HEK293T (cell line): ENCODE data around the gene VCP.
A peak's percentile ranks its signal among the peaks of the same experiment; 100 is the strongest.

Source experiments
- CTCF ChIA-PET: fragments of 350-600 bp; formaldehyde crosslinking; extraction: SDS; loops from one replicate; lab custom pipeline; 2021; ENCODE audit warnings: antibody characterized with exemption, inconsistent platforms; lab: Yijun Ruan, JAX
- POLR2A ChIA-PET: fragments of 350-600 bp; formaldehyde crosslinking; extraction: SDS; loops from one replicate; lab custom pipeline; 2020; ENCODE audit warnings: antibody characterized with exemption, inconsistent platforms; lab: Yijun Ruan, JAX
- DNase-seq: peaks from one replicate; pipeline ENCODE4 v3.0.0; 2012; ENCODE audit warnings: mixed read lengths; ENCODE audit errors: extremely low spot score
- ARNT ChIP-seq: fragments of 450-650 bp; IDR thresholded peaks from 2 replicates; pipeline ENCODE4 v1.6.1; 2017; ENCODE audit warnings: mild to moderate bottlenecking
- BHLHE40 ChIP-seq: fragments of 450-650 bp; IDR thresholded peaks from 2 replicates; pipeline ENCODE4 v1.6.1; 2016; ENCODE audit warnings: mild to moderate bottlenecking, moderate library complexity, borderline replicate concordance
- CTBP1 ChIP-seq: fragments of 450-650 bp; IDR thresholded peaks from 2 replicates; pipeline ENCODE4 v1.6.1; 2016; ENCODE audit warnings: borderline replicate concordance
- ELF4 ChIP-seq: fragments of 450-650 bp; IDR thresholded peaks from 2 replicates; pipeline ENCODE4 v1.6.1; 2017; ENCODE audit warnings: antibody characterized with exemption
- FOXA1 ChIP-seq: fragments of 450-650 bp; IDR thresholded peaks from 2 replicates; pipeline ENCODE4 v1.6.1; 2016; ENCODE audit warnings: mild to moderate bottlenecking
- FOXK2 ChIP-seq: fragments of 450-650 bp; IDR thresholded peaks from 2 replicates; pipeline ENCODE4 v1.6.1; 2016; ENCODE audit warnings: mild to moderate bottlenecking
- FOXM1 ChIP-seq: fragments of 450-650 bp; IDR thresholded peaks from 2 replicates; pipeline ENCODE4 v1.6.1; 2017; ENCODE audit warnings: mild to moderate bottlenecking, borderline replicate concordance
- HDGF ChIP-seq: fragments of 450-650 bp; IDR thresholded peaks from 2 replicates; pipeline ENCODE4 v1.6.1; 2017; ENCODE audit warnings: antibody characterized with exemption, borderline replicate concordance
- L3MBTL2 ChIP-seq: fragments of 450-650 bp; conservative IDR thresholded peaks from 2 replicates; pipeline ENCODE4 v1.6.1; 2016; ENCODE audit warnings: mild to moderate bottlenecking
- LEF1 ChIP-seq: fragments of 450-650 bp; IDR thresholded peaks from 2 replicates; pipeline ENCODE4 v1.6.1; 2017; ENCODE audit warnings: mild to moderate bottlenecking, borderline replicate concordance
- NFRKB ChIP-seq: fragments of 450-650 bp; IDR thresholded peaks from 2 replicates; pipeline ENCODE4 v1.6.1; 2016; ENCODE audit warnings: mild to moderate bottlenecking, moderate library complexity
- PKNOX1 ChIP-seq: fragments of 450-650 bp; IDR thresholded peaks from 2 replicates; pipeline ENCODE4 v1.6.1; 2016
- SP1 ChIP-seq: fragments of 450-650 bp; IDR thresholded peaks from 2 replicates; pipeline ENCODE4 v1.6.1; 2017
- SUZ12 ChIP-seq: fragments of 450-650 bp; IDR thresholded peaks from 2 replicates; pipeline ENCODE4 v1.6.1; 2016; ENCODE audit warnings: mild to moderate bottlenecking
- TARDBP ChIP-seq: fragments of 450-650 bp; IDR thresholded peaks from 2 replicates; pipeline ENCODE4 v1.6.1; 2016
- ZNF384 ChIP-seq: fragments of 450-650 bp; IDR thresholded peaks from 2 replicates; pipeline ENCODE4 v1.6.1; 2016

The VCP gene

DNA sequence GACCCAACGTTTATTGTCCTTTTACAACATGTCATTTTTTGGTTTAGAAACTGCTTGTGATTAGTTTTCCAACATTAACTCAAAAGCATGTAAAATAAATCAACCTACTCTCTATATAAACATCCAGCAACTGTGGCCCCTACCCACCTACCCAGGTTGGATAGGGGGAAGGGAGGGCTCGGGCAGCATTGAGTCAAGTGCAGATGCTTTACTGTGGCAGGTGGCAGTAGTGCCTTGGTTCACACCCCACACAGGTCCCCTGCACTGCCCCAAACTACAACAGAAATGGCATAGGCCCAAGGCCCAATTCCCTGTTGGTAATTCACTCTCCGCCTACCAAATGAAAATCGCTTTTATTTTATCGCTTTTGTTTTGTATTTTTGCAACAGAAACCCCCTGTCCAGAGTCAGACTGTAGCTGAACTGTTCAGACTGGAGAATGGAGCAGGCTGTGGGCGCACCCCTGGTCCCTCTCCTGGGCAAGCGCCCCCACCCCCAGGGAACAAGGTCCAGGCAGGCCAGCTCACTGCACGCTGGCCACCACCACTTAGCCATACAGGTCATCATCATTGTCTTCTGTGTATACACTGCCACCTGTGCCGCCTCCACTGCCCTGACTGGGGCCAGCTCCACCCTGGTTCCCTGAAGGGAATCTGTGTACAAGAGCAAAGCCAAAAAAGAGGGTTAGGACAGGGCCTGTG, 15.7 kb downstream of the VCP start:
- ChIA-PET CTCF (no interaction called here), POLR2A (interaction anchor here (1.6 kb wide), 1 partner anchor 15 kb away, joined by 6 read pairs; the partner anchor contains the start of gene VCP)

GRCh38 chr9:35054871-35055644, 17.4 kb downstream of the VCP start:
- ChIA-PET POLR2A (no interaction called here), CTCF (no interaction called here)
- TF ChIP-seq SP1 (no peak), PKNOX1 (no peak), SUZ12 (no peak), BHLHE40 (no peak), NFRKB (no peak), CTBP1 (no peak), LEF1 (no peak), ELF4 (no peak), TARDBP (no peak), FOXA1 (no peak), L3MBTL2 (no peak)
- no peak for DNase-seq

More for the DNA sequence above, 15.7 kb downstream of the VCP start:
- TF ChIP-seq TARDBP (no peak), SUZ12 (no peak)
- no peak for DNase-seq

GRCh38 chr9:35054185-35054835, 18.1 kb downstream of the VCP start:
- TF ChIP-seq FOXM1 = no peak
- TF ChIP-seq ELF4 = no peak
- no peak for TF ChIP-seq SUZ12
- TF ChIP-seq L3MBTL2 = no peak
- TF ChIP-seq PKNOX1 = no peak
- TF ChIP-seq FOXA1 = no peak
- TF ChIP-seq ARNT = no peak
- no peak for TF ChIP-seq LEF1
- TF ChIP-seq NFRKB = no peak
- no peak for TF ChIP-seq ZNF384
- TF ChIP-seq FOXK2 = no peak
- TF ChIP-seq CTBP1 = no peak
- TF ChIP-seq BHLHE40 = no peak
- no peak for TF ChIP-seq HDGF
- no peak for TF ChIP-seq SP1
- TF ChIP-seq TARDBP = no peak
- CTCF ChIA-PET = no interaction called here
- no peak for DNase-seq
- POLR2A ChIA-PET = no interaction called here

- ChIA-PET CTCF (interaction anchor here (0.7 to 1.6 kb wide), 9 partner anchors 9 to 438 kb away, joined by 3 to 7 read pairs (median 5); no protein-coding TSS in a partner anchor), POLR2A (interaction anchor here (0.8 to 1.6 kb wide), 4 partner anchors 20 to 62 kb away, joined by 3 to 4 read pairs (median 4); partner anchors contain the start of genes DNAJB5 and FANCG)
- TF ChIP-seq ARNT (no peak), CTBP1 (no peak), LEF1 (no peak), HDGF (no peak), BHLHE40 (no peak), ELF4 (no peak), FOXA1 (no peak), SUZ12 (no peak)
- peak; percentile 61 for DNase-seq
Observed at GRCh38 chr9:35051069-35051967, 21.1 kb downstream of the VCP start.

DNA sequence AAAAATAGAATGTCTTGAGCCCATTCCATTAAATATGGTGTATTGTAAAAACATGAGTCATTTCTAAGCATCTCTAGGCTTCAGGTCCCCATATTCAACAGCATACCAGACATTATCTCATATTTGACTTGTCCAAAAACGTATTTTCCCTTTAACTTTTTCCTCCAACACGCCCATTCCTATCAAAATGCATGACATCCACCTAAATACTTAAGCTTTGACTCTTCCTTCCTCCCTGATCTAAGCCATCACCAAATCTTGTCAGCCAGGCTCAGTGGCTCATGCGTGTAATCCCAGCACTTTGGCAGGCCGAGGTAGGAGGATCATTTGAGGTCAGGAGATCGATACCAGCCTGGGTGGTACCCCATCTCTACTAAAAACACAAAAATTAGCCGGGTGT, 23.9 kb downstream of the VCP start:
- ChIA-PET POLR2A (no interaction called here), CTCF (no interaction called here)
- DNase-seq = no peak
- TF ChIP-seq NFRKB = no peak
- TF ChIP-seq CTBP1 = no peak
- TF ChIP-seq FOXK2 = no peak
- TF ChIP-seq SP1 = no peak
- TF ChIP-seq BHLHE40 = no peak
- TF ChIP-seq L3MBTL2 = no peak
- no peak for TF ChIP-seq ZNF384
- no peak for TF ChIP-seq SUZ12
- TF ChIP-seq LEF1 = no peak
- no peak for TF ChIP-seq ARNT
- no peak for TF ChIP-seq TARDBP
- no peak for TF ChIP-seq FOXA1
- no peak for TF ChIP-seq FOXM1
- TF ChIP-seq HDGF = no peak
- no peak for TF ChIP-seq PKNOX1
- TF ChIP-seq ELF4 = no peak
